Caco-2 (cell line): ENCODE data around the gene EVI2A. TPM values are rescaled to one million over a fixed set of nuclear protein-coding genes. Genes with fewer than 3 reads are reported as not detected.
A peak's percentile ranks its signal among the peaks of the same experiment; 100 is the strongest.

ENCODE experiments used
- BruUV-seq: library from RNA; stranded (reverse); fragments of 400-500 nt; replicated peaks from 2 replicates; lab custom pipeline; 2021; lab: Mats Ljungman, UMichigan
- CTCF ChIA-PET: fragments of 300-600 bp; sonication (Branson Sonifier 250); formaldehyde crosslinking; loops from one replicate; lab custom pipeline; 2022; ENCODE audit warnings: antibody characterized with exemption; lab: Charles Lee
- POLR2A ChIA-PET: fragments of 300-600 bp; sonication (Branson Sonifier 250); formaldehyde crosslinking; loops from one replicate; lab custom pipeline; 2022; ENCODE audit warnings: antibody characterized with exemption; lab: Charles Lee
- DNase-seq, 2 experiments: peaks; one replicate each; pipeline versions ENCODE4 v3.0.0 to v3.0.0-alpha.2; 2020 to 2022
- H3K27me3 ChIP-seq: replicated peaks from 2 replicates; pipeline ENCODE4 v1.6.0; 2011; ENCODE audit warnings: low read length; ENCODE audit not compliant: control insufficient read depth, insufficient read depth
- H3K36me3 ChIP-seq: 2 replicates; pipeline ENCODE4 v1.5.1; 2011; ENCODE audit warnings: low read length; ENCODE audit not compliant: control insufficient read depth, insufficient read depth
- H3K4me1 ChIP-seq: fragments of 250-450 bp; sonication (Bioruptor Pico); 2 replicates; pipeline ENCODE4 v1.5.1; 2020; ENCODE audit warnings: mild to moderate bottlenecking
- H3K4me3 ChIP-seq: 2 replicates; pipeline ENCODE4 v1.5.1; 2011; ENCODE audit warnings: low read depth, mild to moderate bottlenecking, control low read depth, low read length
- H3K9me3 ChIP-seq: fragments of 250-450 bp; sonication (Bioruptor Pico); 2 replicates; pipeline ENCODE4 v1.5.1; 2020; ENCODE audit warnings: mild to moderate bottlenecking, moderate library complexity
- H3K27ac Mint-ChIP-seq: one replicate; pipeline ENCODE4 v1.8.0; 2022; ENCODE audit warnings: mixed read lengths; ENCODE audit not compliant: unreplicated experiment
- H3K27me3 Mint-ChIP-seq: one replicate; pipeline ENCODE4 v1.8.0; 2022; ENCODE audit warnings: mixed read lengths; ENCODE audit not compliant: insufficient read depth, unreplicated experiment
- H3K36me3 Mint-ChIP-seq: one replicate; pipeline ENCODE4 v1.8.0; 2022; ENCODE audit warnings: mild to moderate bottlenecking, mixed read lengths; ENCODE audit not compliant: insufficient read depth, unreplicated experiment
- H3K4me1 Mint-ChIP-seq: one replicate; pipeline ENCODE4 v1.8.0; 2022; ENCODE audit warnings: low read depth, mixed read lengths; ENCODE audit not compliant: unreplicated experiment
- H3K4me3 Mint-ChIP-seq: one replicate; pipeline ENCODE4 v1.8.0; 2022; ENCODE audit warnings: mild to moderate bottlenecking, moderate library complexity, mixed read lengths; ENCODE audit not compliant: unreplicated experiment
- H3K9me3 Mint-ChIP-seq: one replicate; pipeline ENCODE4 v1.8.0; 2022; ENCODE audit warnings: mixed read lengths; ENCODE audit not compliant: unreplicated experiment
- intact Hi-C: fragments of 100-400 bp; cut with micrococcal nuclease; formaldehyde crosslinking; loops from one replicate; pipeline ENCODE4 v1.10.0; 2022; ENCODE audit not compliant: unreplicated experiment
- total RNA-seq: library from RNA; stranded (reverse); gene quantifications from 2 replicates; pipeline ENCODE4 v1.2.3, GENCODE V29; 2022
- TF ChIP-seq, protein P1 (sequence below), 2 experiments: fragments of 200-600 bp in 1 of 2; IDR thresholded peaks; 1 replicate in 1 of 2; 2 replicates in 1 of 2; pipeline versions ENCODE4 v1.5.1 to v1.8.0; 2011 to 2022; ENCODE audit warnings: antibody characterized with exemption in 1 of 2, control low read depth in 1 of 2, inconsistent platforms in 1 of 2, low read depth in 1 of 2, low read length in 1 of 2, mild to moderate bottlenecking in 1 of 2, moderate library complexity in 1 of 2; ENCODE audit not compliant: insufficient read depth in 1 of 2, severe bottlenecking in 1 of 2, unreplicated experiment in 1 of 2

Gene EVI2A
- total RNA-seq, 1 experiment from 2014 or later, result not detected

- BruUV-seq, result no TSS peak
- H3K36me3 ChIP-seq, result no peaks in the 10 kb centered on the region
- H3K4me3 Mint-ChIP-seq, result no peak overlapping the region
- intact Hi-C loops, result no loop called here
- DNase-seq, result no peak
- H3K4me1 ChIP-seq, result no peaks in the 10 kb centered on the region
- no peak overlapping the region for H3K4me3 ChIP-seq
- no peaks in the 10 kb centered on the region for H3K4me1 Mint-ChIP-seq
- no peaks in the 10 kb centered on the region for H3K9me3 Mint-ChIP-seq
- ChIA-PET POLR2A (no interaction called here), CTCF (no interaction called here)
- H3K36me3 Mint-ChIP-seq, result peaks cover 14% of the 10 kb centered on the region
- H3K27ac Mint-ChIP-seq, result no peak overlapping the region
- no peaks in the 10 kb centered on the region for H3K27me3 Mint-ChIP-seq
- TF ChIP-seq, protein P1, sequence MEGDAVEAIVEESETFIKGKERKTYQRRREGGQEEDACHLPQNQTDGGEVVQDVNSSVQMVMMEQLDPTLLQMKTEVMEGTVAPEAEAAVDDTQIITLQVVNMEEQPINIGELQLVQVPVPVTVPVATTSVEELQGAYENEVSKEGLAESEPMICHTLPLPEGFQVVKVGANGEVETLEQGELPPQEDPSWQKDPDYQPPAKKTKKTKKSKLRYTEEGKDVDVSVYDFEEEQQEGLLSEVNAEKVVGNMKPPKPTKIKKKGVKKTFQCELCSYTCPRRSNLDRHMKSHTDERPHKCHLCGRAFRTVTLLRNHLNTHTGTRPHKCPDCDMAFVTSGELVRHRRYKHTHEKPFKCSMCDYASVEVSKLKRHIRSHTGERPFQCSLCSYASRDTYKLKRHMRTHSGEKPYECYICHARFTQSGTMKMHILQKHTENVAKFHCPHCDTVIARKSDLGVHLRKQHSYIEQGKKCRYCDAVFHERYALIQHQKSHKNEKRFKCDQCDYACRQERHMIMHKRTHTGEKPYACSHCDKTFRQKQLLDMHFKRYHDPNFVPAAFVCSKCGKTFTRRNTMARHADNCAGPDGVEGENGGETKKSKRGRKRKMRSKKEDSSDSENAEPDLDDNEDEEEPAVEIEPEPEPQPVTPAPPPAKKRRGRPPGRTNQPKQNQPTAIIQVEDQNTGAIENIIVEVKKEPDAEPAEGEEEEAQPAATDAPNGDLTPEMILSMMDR (IDR thresholded peaks at IDR 0.05; ENCODE audit: insufficient read depth in 1 of 2, low read depth in 1 of 2, low read length in 1 of 2, severe bottlenecking in 1 of 2, unreplicated experiment in 1 of 2), result no peak
- H3K9me3 ChIP-seq, result no peaks in the 10 kb centered on the region
- H3K27me3 ChIP-seq, result no peaks in the 10 kb centered on the region
These were observed 9.9 kb downstream of the EVI2A start for GRCh38 chr17:31311526-31311925.

DNA sequence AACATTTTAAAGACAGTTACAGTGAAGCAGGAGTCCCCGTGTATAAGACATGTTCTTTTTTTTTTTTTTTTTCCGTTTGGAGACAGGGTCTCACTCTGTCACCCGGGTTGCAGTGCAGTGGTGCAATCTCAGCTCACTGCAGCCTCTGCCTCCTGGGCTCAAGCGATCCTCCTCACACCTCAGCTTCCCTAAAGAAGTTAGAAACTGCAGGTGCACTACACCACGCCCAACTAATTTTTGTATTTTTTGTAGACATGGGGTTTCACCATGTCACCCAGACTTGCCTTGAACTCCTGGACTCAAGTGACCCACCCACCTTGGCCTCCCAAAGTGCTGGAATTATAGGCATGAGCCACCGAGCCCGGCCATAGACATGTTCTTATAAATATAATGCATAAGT, 10.5 kb downstream of the EVI2A start:
- BruUV-seq, result no TSS peak
- H3K4me1 ChIP-seq, result no peaks in the 10 kb centered on the region
- H3K36me3 ChIP-seq, result no peaks in the 10 kb centered on the region
- Mint-ChIP-seq H3K9me3 (no peaks in the 10 kb centered on the region), H3K27me3 (no peaks in the 10 kb centered on the region), H3K36me3 (peaks cover 14% of the 10 kb centered on the region), H3K4me1 (no peaks in the 10 kb centered on the region), H3K27ac (no peak overlapping the region), H3K4me3 (no peak overlapping the region)
- TF ChIP-seq, protein P1 (IDR thresholded peaks at IDR 0.05; ENCODE audit: insufficient read depth in 1 of 2, low read depth in 1 of 2, low read length in 1 of 2, severe bottlenecking in 1 of 2, unreplicated experiment in 1 of 2), result no peak
- no peaks in the 10 kb centered on the region for H3K9me3 ChIP-seq
- CTCF ChIA-PET, result no interaction called here
- no peaks in the 10 kb centered on the region for H3K27me3 ChIP-seq
- intact Hi-C loops, result no loop called here
- POLR2A ChIA-PET, result no interaction called here
- no peak overlapping the region for H3K4me3 ChIP-seq
- DNase-seq, result no peak

DNA sequence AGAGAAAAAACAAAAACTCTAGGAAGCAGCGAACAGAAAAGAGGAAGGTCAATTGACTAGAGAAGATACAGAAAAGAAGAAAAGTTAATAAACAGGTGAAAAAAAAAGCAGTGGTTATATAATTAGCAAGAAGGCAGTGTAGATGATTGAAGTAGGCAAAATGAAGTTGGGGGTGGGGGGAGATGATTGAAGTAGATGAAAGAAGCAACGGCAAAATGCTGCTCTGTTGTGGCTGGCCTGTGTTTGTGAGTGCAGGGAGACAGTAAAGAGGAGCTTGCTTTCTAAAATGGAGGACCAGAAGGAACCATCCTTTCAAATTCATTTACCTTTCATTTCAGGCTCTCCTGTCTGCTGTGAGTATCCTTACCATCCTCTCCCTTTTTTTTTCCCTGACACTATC, 11.2 kb downstream of the EVI2A start:
- no peaks in the 10 kb centered on the region for H3K9me3 Mint-ChIP-seq
- no peaks in the 10 kb centered on the region for H3K27me3 Mint-ChIP-seq
- TF ChIP-seq, protein P1 (IDR thresholded peaks at IDR 0.05; ENCODE audit: insufficient read depth in 1 of 2, low read depth in 1 of 2, low read length in 1 of 2, severe bottlenecking in 1 of 2, unreplicated experiment in 1 of 2), result no peak
- Histone ChIP-seq H3K36me3 (no peaks in the 10 kb centered on the region), H3K27me3 (no peaks in the 10 kb centered on the region), H3K4me3 (no peak overlapping the region), H3K4me1 (no peaks in the 10 kb centered on the region), H3K9me3 (no peaks in the 10 kb centered on the region)
- no peak for DNase-seq
- POLR2A ChIA-PET, result interaction anchor here (0.6 kb wide), 1 partner anchor 27 kb away, joined by 7 read pairs; no protein-coding TSS in a partner anchor
- H3K36me3 Mint-ChIP-seq, result peaks cover 15% of the 10 kb centered on the region
- BruUV-seq, result no TSS peak
- no peaks in the 10 kb centered on the region for H3K4me1 Mint-ChIP-seq
- no peak overlapping the region for H3K4me3 Mint-ChIP-seq
- H3K27ac Mint-ChIP-seq, result peak overlapping the region; percentile 21
- intact Hi-C loops, result no loop called here
- CTCF ChIA-PET, result no interaction called here
